HEK293 (cell line): ENCODE results near the gene VARS1.
A peak's percentile ranks its signal among the peaks of the same experiment; 100 is the strongest.

ENCODE experiments used
- BCL11A ChIP-seq: fragments of 450-650 bp; formaldehyde crosslinking; IDR thresholded peaks from 2 replicates; pipeline ENCODE4 v1.5.1; 2016; ENCODE audit warnings: low read depth, missing biosample characterization, missing genetic modification characterization
- BCL11B ChIP-seq: fragments of 450-650 bp; formaldehyde crosslinking; IDR thresholded peaks from 2 replicates; pipeline ENCODE4 v1.5.1; 2016; ENCODE audit warnings: low read depth, missing biosample characterization, missing genetic modification characterization
- KLF1 ChIP-seq: fragments of 450-650 bp; formaldehyde crosslinking; IDR thresholded peaks from 2 replicates; pipeline ENCODE4 v1.5.1; 2016; ENCODE audit warnings: missing biosample characterization, missing genetic modification characterization
- KLF16 ChIP-seq: fragments of 450-650 bp; formaldehyde crosslinking; IDR thresholded peaks from 2 replicates; pipeline ENCODE4 v1.5.1; 2017; ENCODE audit warnings: missing biosample characterization, missing genetic modification characterization
- RBAK ChIP-seq: fragments of 450-650 bp; formaldehyde crosslinking; IDR thresholded peaks from 2 replicates; pipeline ENCODE4 v1.5.1; 2016; ENCODE audit warnings: missing biosample characterization, missing genetic modification characterization
- SETDB1 ChIP-seq: IDR thresholded peaks from one replicate; pipeline ENCODE4 v1.6.1; 2017; ENCODE audit warnings: mild to moderate bottlenecking, low read length, moderate library complexity, mixed read lengths; ENCODE audit not compliant: insufficient read length
- YY1 ChIP-seq: fragments of 450-650 bp; formaldehyde crosslinking; IDR thresholded peaks from 2 replicates; pipeline ENCODE4 v1.5.1; 2018; ENCODE audit warnings: missing biosample characterization, missing genetic modification characterization
- ZFP3 ChIP-seq: fragments of 450-650 bp; formaldehyde crosslinking; IDR thresholded peaks from 2 replicates; pipeline ENCODE4 v1.5.1; 2016; ENCODE audit warnings: low read depth, missing biosample characterization, missing genetic modification characterization
- ZNF132 ChIP-seq: fragments of 450-650 bp; formaldehyde crosslinking; IDR thresholded peaks from 2 replicates; pipeline ENCODE4 v1.5.1; 2017; ENCODE audit warnings: missing biosample characterization, missing genetic modification characterization, borderline replicate concordance
- ZNF146 ChIP-seq: fragments of 450-650 bp; formaldehyde crosslinking; IDR thresholded peaks from 2 replicates; pipeline ENCODE4 v1.5.1; 2016; ENCODE audit warnings: missing biosample characterization, missing genetic modification characterization
- ZNF19 ChIP-seq: fragments of 450-650 bp; formaldehyde crosslinking; IDR thresholded peaks from 2 replicates; pipeline ENCODE4; 2016; ENCODE audit warnings: missing biosample characterization, missing genetic modification characterization, low read depth
- ZNF2 ChIP-seq: fragments of 450-650 bp; formaldehyde crosslinking; IDR thresholded peaks from 2 replicates; pipeline ENCODE4 v1.5.1; 2016; ENCODE audit warnings: missing biosample characterization, missing genetic modification characterization
- ZNF202 ChIP-seq: fragments of 450-650 bp; formaldehyde crosslinking; IDR thresholded peaks from 2 replicates; pipeline ENCODE4 v1.5.1; 2016; ENCODE audit warnings: missing biosample characterization, missing genetic modification characterization, borderline replicate concordance
- ZNF311 ChIP-seq: fragments of 450-650 bp; formaldehyde crosslinking; IDR thresholded peaks from 2 replicates; pipeline ENCODE4 v1.5.1; 2017; ENCODE audit warnings: missing biosample characterization, missing genetic modification characterization, borderline replicate concordance
- ZNF335 ChIP-seq: fragments of 450-650 bp; formaldehyde crosslinking; conservative IDR thresholded peaks from 2 replicates; pipeline ENCODE4 v1.5.1; 2016; ENCODE audit warnings: missing biosample characterization, missing genetic modification characterization
- ZNF416 ChIP-seq: fragments of 450-650 bp; formaldehyde crosslinking; IDR thresholded peaks from 2 replicates; pipeline ENCODE4 v1.5.1; 2016; ENCODE audit warnings: missing biosample characterization, missing genetic modification characterization
- ZNF423 ChIP-seq: fragments of 450-650 bp; formaldehyde crosslinking; IDR thresholded peaks from 2 replicates; pipeline ENCODE4 v1.5.1; 2016; ENCODE audit warnings: missing biosample characterization, missing genetic modification characterization
- ZNF510 ChIP-seq: fragments of 450-650 bp; formaldehyde crosslinking; IDR thresholded peaks from 2 replicates; pipeline ENCODE4 v1.5.1; 2018; ENCODE audit warnings: mild to moderate bottlenecking, missing genetic modification characterization, missing biosample characterization; ENCODE audit not compliant: insufficient replicate concordance
- ZNF521 ChIP-seq: fragments of 450-650 bp; formaldehyde crosslinking; IDR thresholded peaks from 2 replicates; pipeline ENCODE4 v1.5.1; 2017; ENCODE audit warnings: missing biosample characterization, mild to moderate bottlenecking, missing genetic modification characterization
- ZNF529 ChIP-seq: fragments of 450-650 bp; formaldehyde crosslinking; IDR thresholded peaks from 2 replicates; pipeline ENCODE4 v1.5.1; 2017; ENCODE audit warnings: missing genetic modification characterization, missing biosample characterization; ENCODE audit not compliant: insufficient replicate concordance
- ZNF549 ChIP-seq: fragments of 450-650 bp; IDR thresholded peaks from 2 replicates; pipeline ENCODE4 v1.5.1; 2018; ENCODE audit warnings: missing biosample characterization, missing genetic modification characterization, mild to moderate bottlenecking, inconsistent platforms, moderate library complexity
- ZNF677 ChIP-seq: fragments of 450-650 bp; IDR thresholded peaks from 2 replicates; pipeline ENCODE4 v1.5.0; 2018; ENCODE audit warnings: missing biosample characterization, mild to moderate bottlenecking, missing genetic modification characterization, moderate library complexity
- ZNF76 ChIP-seq: fragments of 450-650 bp; formaldehyde crosslinking; IDR thresholded peaks from 2 replicates; pipeline ENCODE4; 2016; ENCODE audit warnings: low read depth, missing biosample characterization, missing genetic modification characterization, borderline replicate concordance
- TF ChIP-seq, protein P1 (sequence below): fragments of 450-650 bp; formaldehyde crosslinking; IDR thresholded peaks from 2 replicates; pipeline ENCODE4 v1.5.0; 2017; ENCODE audit warnings: missing biosample characterization, missing genetic modification characterization, borderline replicate concordance
- TF ChIP-seq, protein P2 (sequence below): fragments of 450-650 bp; formaldehyde crosslinking; IDR thresholded peaks from 2 replicates; pipeline ENCODE4 v1.5.1; 2016; ENCODE audit warnings: missing biosample characterization, missing genetic modification characterization, borderline replicate concordance
- TF ChIP-seq, protein P3 (sequence below): IDR thresholded peaks from 2 replicates; pipeline ENCODE4 v1.6.1; 2011; ENCODE audit warnings: mild to moderate bottlenecking, low read depth, low read length, borderline replicate concordance
- TF ChIP-seq, protein P4 (sequence below): fragments of 450-650 bp; formaldehyde crosslinking; IDR thresholded peaks from 2 replicates; pipeline ENCODE4 v1.5.1; 2016; ENCODE audit warnings: missing biosample characterization, missing genetic modification characterization
- TF ChIP-seq, protein P5 (sequence below): fragments of 450-650 bp; formaldehyde crosslinking; IDR thresholded peaks from 2 replicates; pipeline ENCODE4 v1.5.1; 2016; ENCODE audit warnings: missing biosample characterization, missing genetic modification characterization

VARS1 gene

DNA sequence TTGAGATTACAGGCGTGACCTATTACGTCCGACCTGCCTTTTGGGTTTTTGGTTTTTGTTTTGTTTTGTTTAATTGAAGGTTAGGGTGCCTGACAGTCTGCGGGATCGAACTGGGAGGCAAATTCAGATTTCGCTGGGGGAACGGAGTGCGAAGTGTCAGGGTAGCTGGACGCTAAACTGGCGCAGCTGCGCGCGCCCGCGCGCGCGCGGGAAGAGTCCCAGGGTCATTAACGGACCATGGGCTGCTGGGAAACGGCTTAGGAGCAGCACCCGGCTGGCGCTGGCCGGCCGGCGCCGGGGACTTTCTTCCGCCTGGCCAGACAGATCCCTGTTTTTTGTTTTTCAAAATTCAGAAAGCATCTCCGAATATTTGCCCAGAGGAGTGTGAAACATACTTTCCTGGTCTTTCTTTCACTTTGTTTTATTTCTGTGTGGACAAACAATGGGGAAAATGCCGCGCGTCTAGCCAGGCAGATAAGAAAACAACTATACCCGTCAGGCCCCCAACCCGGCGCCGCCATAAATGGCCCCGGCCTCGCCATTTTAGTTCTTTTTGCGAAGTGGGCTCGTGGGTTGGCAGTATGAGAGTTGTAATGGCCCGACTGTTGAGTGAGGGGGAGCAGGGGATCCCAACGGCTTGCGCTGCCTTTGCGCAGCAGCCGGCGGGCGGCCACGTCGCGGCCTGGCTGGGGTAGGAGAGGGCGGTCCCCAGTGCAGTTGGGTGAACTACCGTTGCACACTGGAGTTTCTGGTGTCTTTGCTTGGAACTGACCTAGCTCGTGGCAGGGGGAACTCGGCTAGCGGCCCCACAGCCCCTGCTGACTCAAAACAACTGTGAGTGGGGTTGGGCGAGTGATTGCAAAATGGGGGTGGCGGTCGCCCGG is 39.1 kb upstream of the VARS1 start (continued):
- TF ChIP-seq ZFP3 (tag by site-specific recombination) (no peak), ZNF549 (tag by site-specific recombination) (no peak), ZNF132 (tag by site-specific recombination) (no peak), BCL11B (tag by site-specific recombination) (peak; percentile 93), ZNF19 (tag by site-specific recombination) (no peak), YY1 (tag by site-specific recombination) (peak; percentile 89), SETDB1 (no peak), ZNF202 (tag by site-specific recombination) (no peak), ZNF521 (tag by site-specific recombination) (no peak), ZNF146 (tag by site-specific recombination) (0 out of 2 replicates have a peak, but pooled peaks have one; percentile 11), ZNF2 (tag by site-specific recombination) (peak; percentile 89), ZNF416 (tag by site-specific recombination) (no peak), ZNF677 (tag by site-specific recombination) (no peak), ZNF311 (tag by site-specific recombination) (no peak), ZNF529 (no peak), ZNF423 (tag by site-specific recombination) (no peak), ZNF76 (peak; percentile 90), ZNF335 (tag by site-specific recombination) (peak; percentile 100), RBAK (no peak), ZNF510 (tag by site-specific recombination) (no peak), BCL11A (tag by site-specific recombination) (peak; percentile 93), KLF1 (tag by site-specific recombination) (peak; percentile 42), KLF16 (tag by site-specific recombination) (0 out of 2 replicates have a peak, but pooled peaks have one; percentile 20)
- TF ChIP-seq, protein P1, sequence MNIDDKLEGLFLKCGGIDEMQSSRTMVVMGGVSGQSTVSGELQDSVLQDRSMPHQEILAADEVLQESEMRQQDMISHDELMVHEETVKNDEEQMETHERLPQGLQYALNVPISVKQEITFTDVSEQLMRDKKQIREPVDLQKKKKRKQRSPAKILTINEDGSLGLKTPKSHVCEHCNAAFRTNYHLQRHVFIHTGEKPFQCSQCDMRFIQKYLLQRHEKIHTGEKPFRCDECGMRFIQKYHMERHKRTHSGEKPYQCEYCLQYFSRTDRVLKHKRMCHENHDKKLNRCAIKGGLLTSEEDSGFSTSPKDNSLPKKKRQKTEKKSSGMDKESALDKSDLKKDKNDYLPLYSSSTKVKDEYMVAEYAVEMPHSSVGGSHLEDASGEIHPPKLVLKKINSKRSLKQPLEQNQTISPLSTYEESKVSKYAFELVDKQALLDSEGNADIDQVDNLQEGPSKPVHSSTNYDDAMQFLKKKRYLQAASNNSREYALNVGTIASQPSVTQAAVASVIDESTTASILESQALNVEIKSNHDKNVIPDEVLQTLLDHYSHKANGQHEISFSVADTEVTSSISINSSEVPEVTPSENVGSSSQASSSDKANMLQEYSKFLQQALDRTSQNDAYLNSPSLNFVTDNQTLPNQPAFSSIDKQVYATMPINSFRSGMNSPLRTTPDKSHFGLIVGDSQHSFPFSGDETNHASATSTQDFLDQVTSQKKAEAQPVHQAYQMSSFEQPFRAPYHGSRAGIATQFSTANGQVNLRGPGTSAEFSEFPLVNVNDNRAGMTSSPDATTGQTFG (tag by site-specific recombination), result no peak
- TF ChIP-seq, protein P2, sequence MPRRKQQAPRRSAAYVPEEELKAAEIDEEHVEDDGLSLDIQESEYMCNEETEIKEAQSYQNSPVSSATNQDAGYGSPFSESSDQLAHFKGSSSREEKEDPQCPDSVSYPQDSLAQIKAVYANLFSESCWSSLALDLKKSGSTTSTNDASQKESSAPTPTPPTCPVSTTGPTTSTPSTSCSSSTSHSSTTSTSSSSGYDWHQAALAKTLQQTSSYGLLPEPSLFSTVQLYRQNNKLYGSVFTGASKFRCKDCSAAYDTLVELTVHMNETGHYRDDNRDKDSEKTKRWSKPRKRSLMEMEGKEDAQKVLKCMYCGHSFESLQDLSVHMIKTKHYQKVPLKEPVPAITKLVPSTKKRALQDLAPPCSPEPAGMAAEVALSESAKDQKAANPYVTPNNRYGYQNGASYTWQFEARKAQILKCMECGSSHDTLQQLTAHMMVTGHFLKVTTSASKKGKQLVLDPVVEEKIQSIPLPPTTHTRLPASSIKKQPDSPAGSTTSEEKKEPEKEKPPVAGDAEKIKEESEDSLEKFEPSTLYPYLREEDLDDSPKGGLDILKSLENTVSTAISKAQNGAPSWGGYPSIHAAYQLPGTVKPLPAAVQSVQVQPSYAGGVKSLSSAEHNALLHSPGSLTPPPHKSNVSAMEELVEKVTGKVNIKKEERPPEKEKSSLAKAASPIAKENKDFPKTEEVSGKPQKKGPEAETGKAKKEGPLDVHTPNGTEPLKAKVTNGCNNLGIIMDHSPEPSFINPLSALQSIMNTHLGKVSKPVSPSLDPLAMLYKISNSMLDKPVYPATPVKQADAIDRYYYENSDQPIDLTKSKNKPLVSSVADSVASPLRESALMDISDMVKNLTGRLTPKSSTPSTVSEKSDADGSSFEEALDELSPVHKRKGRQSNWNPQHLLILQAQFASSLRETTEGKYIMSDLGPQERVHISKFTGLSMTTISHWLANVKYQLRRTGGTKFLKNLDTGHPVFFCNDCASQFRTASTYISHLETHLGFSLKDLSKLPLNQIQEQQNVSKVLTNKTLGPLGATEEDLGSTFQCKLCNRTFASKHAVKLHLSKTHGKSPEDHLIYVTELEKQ (tag by site-specific recombination), result peak; percentile 45; the same call in 1 of the 2 replicates
- TF ChIP-seq, protein P3, sequence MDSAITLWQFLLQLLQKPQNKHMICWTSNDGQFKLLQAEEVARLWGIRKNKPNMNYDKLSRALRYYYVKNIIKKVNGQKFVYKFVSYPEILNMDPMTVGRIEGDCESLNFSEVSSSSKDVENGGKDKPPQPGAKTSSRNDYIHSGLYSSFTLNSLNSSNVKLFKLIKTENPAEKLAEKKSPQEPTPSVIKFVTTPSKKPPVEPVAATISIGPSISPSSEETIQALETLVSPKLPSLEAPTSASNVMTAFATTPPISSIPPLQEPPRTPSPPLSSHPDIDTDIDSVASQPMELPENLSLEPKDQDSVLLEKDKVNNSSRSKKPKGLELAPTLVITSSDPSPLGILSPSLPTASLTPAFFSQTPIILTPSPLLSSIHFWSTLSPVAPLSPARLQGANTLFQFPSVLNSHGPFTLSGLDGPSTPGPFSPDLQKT, result no peak
- TF ChIP-seq, protein P4, sequence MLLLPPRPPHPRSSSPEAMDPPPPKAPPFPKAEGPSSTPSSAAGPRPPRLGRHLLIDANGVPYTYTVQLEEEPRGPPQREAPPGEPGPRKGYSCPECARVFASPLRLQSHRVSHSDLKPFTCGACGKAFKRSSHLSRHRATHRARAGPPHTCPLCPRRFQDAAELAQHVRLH (tag by site-specific recombination), result peak; percentile 93
- TF ChIP-seq, protein P5, sequence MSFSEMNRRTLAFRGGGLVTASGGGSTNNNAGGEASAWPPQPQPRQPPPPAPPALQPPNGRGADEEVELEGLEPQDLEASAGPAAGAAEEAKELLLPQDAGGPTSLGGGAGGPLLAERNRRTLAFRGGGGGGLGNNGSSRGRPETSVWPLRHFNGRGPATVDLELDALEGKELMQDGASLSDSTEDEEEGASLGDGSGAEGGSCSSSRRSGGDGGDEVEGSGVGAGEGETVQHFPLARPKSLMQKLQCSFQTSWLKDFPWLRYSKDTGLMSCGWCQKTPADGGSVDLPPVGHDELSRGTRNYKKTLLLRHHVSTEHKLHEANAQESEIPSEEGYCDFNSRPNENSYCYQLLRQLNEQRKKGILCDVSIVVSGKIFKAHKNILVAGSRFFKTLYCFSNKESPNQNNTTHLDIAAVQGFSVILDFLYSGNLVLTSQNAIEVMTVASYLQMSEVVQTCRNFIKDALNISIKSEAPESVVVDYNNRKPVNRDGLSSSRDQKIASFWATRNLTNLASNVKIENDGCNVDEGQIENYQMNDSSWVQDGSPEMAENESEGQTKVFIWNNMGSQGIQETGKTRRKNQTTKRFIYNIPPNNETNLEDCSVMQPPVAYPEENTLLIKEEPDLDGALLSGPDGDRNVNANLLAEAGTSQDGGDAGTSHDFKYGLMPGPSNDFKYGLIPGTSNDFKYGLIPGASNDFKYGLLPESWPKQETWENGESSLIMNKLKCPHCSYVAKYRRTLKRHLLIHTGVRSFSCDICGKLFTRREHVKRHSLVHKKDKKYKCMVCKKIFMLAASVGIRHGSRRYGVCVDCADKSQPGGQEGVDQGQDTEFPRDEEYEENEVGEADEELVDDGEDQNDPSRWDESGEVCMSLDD, result peak; percentile 60
